Measurements from ENCODE around the gene ASB13.

ASB13 gene

DNA sequence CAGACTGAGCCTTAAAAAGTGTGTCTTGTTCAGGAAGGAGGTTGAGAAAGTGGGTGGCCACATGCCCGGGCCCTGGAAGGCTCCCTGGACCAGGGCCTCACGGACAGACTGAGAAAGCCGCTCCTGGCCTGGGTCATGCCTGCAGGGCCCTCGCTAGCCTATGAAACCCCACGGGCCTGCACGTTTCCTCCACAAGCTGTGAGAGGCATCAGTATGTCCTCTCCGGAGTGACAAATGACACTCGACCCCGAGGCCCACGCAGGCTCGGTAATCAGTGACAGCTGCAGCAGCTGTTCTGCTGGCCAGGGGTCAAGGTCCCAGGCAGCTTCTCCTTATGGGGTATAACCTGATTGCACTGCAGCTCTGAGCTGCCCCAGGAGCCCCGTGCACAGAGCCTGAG, 47.6 kb downstream of the ASB13 start:
- H3K36me3 Mint-ChIP-seq (ENCODE audit: low read depth): no peaks in the 10 kb centered on the region
- H3K4me1 Mint-ChIP-seq (ENCODE audit: low read depth): no peaks in the 10 kb centered on the region

DNA sequence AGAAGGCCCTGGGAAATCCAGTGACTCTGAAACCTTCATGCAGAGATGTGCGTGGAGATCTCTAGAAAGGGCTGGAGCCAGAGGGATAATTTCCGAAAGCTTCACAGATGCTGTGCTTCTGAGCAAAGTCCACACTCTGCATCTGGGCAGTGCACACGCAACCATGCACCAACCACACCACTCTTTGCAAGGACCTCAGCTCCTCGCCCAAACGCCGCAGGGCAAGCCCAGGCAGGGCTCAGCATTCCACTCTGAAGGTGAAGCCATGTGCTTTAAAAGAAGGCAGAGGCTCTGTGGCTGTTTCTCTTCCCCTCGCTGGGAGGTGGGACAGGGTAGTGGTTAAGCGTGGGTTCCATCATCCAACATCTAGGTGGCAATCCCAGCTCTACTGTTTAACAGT, 48.4 kb downstream of the ASB13 start:
- DNase-seq (ENCODE audit: low spot score): no peak
- Mint-ChIP-seq H3K4me3 (no peak overlapping the region), H3K27ac (no peak overlapping the region), H3K36me3 (ENCODE audit: low read depth) (no peaks in the 10 kb centered on the region), H3K27me3 (ENCODE audit: low read depth) (no peaks in the 10 kb centered on the region), H3K4me1 (ENCODE audit: low read depth) (no peaks in the 10 kb centered on the region), H3K9me3 (no peaks in the 10 kb centered on the region)

More for the DNA sequence above, 47.6 kb downstream of the ASB13 start:
- DNase-seq (ENCODE audit: low spot score): no peak
- Mint-ChIP-seq H3K27me3 (ENCODE audit: low read depth) (no peaks in the 10 kb centered on the region), H3K4me3 (no peak overlapping the region), H3K27ac (no peak overlapping the region), H3K9me3 (no peaks in the 10 kb centered on the region)

DNA sequence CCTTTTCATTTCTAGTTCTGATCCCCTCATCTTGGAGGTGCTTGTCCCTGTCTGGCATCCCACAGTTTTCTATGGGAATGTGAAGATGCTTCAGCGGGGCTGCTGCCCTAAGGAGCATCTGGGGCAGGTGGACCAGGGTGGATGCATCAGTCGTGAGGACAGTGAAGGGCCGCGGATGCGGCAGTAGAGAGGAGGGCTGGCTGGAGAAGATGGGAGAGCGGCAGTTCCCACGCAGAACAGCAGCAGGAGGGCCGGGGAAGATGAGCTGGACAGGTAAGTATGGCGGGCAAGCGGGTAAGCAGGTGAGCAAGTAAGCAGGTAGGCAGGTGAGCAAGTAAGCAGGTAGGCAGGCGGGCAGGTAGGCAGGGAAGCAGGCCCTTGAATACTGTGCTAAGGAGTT, 48.9 kb downstream of the ASB13 start:
- H3K27me3 Mint-ChIP-seq (ENCODE audit: low read depth): no peaks in the 10 kb centered on the region
- no peak overlapping the region for H3K27ac Mint-ChIP-seq
- no peaks in the 10 kb centered on the region for H3K36me3 Mint-ChIP-seq (ENCODE audit: low read depth)
- H3K4me1 Mint-ChIP-seq (ENCODE audit: low read depth): no peaks in the 10 kb centered on the region
- H3K9me3 Mint-ChIP-seq: no peaks in the 10 kb centered on the region
- no peak for DNase-seq (ENCODE audit: low spot score)
- no peak overlapping the region for H3K4me3 Mint-ChIP-seq

DNA sequence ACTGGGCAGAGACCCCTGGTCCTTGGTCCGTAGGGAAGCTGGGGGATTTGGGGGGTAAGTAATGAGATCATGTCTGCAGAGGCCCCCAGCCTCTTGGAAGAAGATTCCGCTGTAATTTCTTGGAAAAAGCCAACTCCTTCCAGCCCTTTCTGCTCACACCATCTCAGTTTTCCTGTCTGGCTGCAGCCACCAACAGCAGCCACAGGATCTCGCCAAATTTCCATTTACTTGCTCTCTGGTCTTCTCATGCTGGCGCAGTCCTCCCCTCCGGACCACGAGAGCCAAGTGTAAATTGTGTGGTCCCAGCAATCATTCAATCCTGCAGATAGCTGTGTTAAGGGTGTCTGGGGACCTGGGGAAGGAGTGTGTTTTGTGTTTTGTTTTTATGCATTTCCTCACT, 49.6 kb downstream of the ASB13 start:
- DNase-seq (ENCODE audit: low spot score): no peak
- Mint-ChIP-seq H3K9me3 (no peaks in the 10 kb centered on the region), H3K36me3 (ENCODE audit: low read depth) (no peaks in the 10 kb centered on the region), H3K4me1 (ENCODE audit: low read depth) (no peaks in the 10 kb centered on the region), H3K27me3 (ENCODE audit: low read depth) (no peaks in the 10 kb centered on the region), H3K4me3 (no peak overlapping the region), H3K27ac (no peak overlapping the region)

DNA sequence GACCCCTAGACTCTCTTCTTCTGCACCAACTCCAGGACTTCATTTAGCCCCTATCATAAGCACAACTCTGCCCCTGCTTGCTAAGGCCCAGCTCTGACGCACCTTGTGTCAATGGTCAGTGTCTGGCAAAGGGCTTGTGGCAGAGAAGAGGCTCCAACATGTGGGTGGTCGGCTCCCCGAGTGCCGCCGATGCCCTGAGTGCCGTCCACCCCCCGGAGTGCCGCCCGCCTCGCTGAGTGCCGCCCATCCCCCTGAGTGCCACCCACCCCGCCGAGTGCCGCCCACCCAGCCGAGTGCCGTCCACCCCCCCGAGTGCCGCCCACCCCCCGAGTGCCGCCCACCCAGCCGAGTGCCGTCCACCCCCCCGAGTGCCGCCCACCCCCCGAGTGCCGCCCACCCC, 50.3 kb downstream of the ASB13 start:
- H3K36me3 Mint-ChIP-seq (ENCODE audit: low read depth): no peaks in the 10 kb centered on the region
- DNase-seq (ENCODE audit: low spot score): no peak
- no peaks in the 10 kb centered on the region for H3K4me1 Mint-ChIP-seq (ENCODE audit: low read depth)
- H3K9me3 Mint-ChIP-seq: no peaks in the 10 kb centered on the region
- H3K27ac Mint-ChIP-seq: no peak overlapping the region
- no peaks in the 10 kb centered on the region for H3K27me3 Mint-ChIP-seq (ENCODE audit: low read depth)
- H3K4me3 Mint-ChIP-seq: no peak overlapping the region

DNA sequence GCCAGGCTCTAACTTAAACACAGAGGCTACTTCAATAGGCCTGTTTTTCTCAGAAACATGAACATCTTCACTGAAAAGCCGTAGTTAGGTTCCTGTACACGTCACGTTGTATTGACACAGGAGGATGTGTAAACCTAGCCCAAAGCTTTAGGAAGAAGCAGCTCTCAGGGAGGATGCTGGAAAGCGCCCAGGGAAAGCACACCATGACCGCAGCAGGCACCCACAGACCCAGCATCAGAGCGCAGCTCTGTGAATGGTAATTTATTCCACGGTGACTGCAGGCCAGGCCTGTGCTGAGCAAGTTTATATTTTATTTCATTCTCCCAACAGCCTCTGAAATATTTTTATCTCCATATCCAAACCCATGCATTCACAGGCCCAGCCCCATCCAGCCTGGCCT, 51.1 kb downstream of the ASB13 start:
- Mint-ChIP-seq H3K4me1 (ENCODE audit: low read depth) (no peaks in the 10 kb centered on the region), H3K27ac (no peak overlapping the region), H3K9me3 (no peaks in the 10 kb centered on the region), H3K27me3 (ENCODE audit: low read depth) (no peaks in the 10 kb centered on the region), H3K4me3 (no peak overlapping the region), H3K36me3 (ENCODE audit: low read depth) (no peaks in the 10 kb centered on the region)
- DNase-seq (ENCODE audit: low spot score): no peak

DNA sequence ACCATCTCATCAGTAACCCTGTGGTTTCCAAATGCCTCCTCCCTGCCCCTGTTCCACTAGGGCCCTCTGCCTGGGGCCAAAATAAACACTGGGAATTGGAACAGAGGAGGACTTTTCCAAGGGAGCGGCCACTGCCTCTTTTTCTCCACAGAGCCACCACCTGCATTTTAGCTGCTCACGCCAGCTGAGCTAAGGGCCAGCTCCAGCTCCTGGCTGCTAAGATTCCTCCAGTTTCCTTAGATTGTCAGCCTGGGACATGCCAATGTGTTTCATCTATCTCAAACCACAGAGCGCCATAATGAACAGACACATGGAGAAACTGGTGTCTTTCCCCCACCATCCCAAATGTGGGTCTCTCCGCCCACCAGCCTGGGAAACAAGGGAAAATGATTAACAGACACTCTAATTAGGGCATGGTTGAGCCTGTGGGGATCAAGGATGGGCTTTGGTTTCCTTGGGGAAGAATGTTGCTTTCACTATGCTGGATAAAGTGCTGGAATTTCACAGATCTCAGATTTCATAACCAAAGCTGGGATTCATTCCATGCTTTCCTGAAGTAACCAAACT, 52.2 kb downstream of the ASB13 start:
- Mint-ChIP-seq H3K4me3 (no peak overlapping the region), H3K36me3 (ENCODE audit: low read depth) (no peaks in the 10 kb centered on the region), H3K27ac (no peak overlapping the region), H3K9me3 (no peaks in the 10 kb centered on the region), H3K4me1 (ENCODE audit: low read depth) (no peaks in the 10 kb centered on the region), H3K27me3 (ENCODE audit: low read depth) (no peaks in the 10 kb centered on the region)
- no peak for DNase-seq (ENCODE audit: low spot score)

DNA sequence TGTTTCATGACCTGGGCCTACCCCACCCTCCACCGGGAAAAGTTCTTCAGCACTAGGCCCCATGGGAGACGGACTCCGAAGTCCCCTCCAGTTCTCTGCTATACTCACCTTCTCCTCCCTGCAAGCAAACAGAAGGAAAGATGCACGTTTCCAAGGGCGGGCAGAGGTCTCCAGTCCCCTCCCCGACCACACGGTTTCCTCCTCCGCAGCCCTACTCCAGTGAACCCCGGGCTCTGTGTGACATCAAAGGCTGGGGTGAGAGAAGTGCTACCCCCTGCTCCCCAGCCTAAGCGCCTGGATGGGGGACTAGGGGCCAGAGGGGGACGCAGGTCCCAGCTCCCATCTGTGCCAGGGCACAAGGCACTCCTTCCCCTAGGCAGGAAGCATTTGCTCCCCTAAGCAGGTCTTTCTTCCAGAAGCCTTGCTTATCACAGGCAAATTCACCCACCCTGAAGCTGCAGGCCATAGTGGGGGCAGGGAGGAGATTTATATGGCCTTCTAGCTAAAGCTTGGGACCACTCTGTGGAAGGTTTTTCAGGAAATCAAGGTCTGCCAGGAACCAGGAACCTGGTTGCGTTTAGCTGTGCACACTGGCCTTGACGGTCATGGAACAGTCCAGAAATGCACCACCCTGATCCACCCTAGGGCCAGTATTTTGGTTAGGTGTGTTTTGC, 52.8 kb downstream of the ASB13 start:
- Mint-ChIP-seq H3K27ac (no peak overlapping the region), H3K36me3 (ENCODE audit: low read depth) (no peaks in the 10 kb centered on the region), H3K4me1 (ENCODE audit: low read depth) (no peaks in the 10 kb centered on the region), H3K27me3 (ENCODE audit: low read depth) (peaks cover under 1% of the 10 kb centered on the region), H3K4me3 (no peak overlapping the region), H3K9me3 (no peaks in the 10 kb centered on the region)
- DNase-seq (ENCODE audit: low spot score): no peak

DNA sequence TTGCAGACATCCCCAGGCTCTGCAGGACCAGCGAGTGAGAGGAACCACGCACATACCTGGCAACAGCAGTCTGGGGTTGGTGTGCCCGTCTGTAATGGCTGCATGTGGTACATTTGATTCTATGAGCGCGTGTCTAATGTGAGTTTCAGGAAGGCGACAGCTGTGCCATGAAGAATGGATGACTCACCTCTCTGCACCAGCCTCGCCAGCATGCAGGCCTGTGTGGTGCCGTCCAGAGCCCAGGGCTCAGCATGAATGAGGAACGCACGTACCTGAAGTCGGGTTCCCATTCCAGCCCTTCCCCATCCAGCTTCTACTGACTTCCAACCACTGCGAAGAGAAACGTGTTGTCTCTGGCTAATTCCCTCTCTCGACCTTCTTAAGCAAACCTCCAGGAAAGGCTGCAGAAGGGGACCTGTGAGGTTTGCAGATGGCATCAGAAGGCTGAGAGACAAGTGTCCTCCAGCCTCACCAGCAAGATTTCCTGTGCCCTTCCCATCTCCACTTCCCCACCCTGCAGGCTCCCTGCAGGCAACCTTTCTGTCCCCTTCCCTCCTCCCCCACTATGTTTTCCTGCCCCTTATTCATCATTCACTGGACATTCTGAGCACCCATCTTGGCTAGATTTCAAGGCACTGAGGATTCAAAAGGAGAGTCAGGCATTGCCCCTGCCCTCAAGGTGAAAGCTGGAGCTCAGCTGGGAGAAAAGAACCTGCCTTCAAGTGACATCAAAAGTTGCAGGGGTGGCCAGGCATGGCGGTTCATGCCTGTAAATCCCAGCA, 54.3 kb downstream of the ASB13 start:
- H3K27ac Mint-ChIP-seq: no peak overlapping the region
- H3K4me3 Mint-ChIP-seq: no peak overlapping the region
- peaks cover 4% of the 10 kb centered on the region for H3K27me3 Mint-ChIP-seq (ENCODE audit: low read depth)
- no peaks in the 10 kb centered on the region for H3K36me3 Mint-ChIP-seq (ENCODE audit: low read depth)
- H3K9me3 Mint-ChIP-seq: no peaks in the 10 kb centered on the region
- no peaks in the 10 kb centered on the region for H3K4me1 Mint-ChIP-seq (ENCODE audit: low read depth)
- no peak for DNase-seq (ENCODE audit: low spot score)

DNA sequence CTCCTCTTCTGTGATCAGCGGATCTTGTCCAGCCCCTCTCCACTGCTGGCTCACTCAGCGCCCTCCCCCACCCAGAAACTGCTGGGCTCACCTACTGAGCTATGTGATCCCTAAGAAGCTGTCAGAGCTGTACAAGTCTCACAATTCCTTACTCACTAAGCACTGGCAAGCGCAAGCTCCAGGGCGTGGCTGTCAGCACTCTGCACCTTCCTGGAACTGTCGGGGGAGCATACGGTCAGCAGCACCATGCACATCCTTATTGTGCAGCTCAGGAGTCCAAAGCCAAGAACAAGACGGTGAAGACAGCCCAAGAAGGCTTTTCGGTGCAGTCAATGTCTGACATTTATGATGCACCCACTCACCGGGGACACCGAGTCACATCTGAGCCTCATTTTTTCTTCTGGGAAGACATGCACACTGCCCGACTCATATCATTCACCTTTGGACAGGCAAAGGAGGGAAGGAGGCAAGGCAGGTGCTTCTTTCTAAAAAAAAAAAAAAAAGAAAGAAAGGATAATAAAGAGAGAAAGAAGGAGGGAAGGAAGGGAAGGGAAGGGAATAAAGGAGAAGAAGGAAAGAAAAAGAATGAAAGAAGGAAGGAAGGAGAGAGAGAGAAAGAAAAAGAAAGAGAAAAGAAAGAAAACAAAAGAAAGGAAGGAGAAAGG, 56.3 kb downstream of the ASB13 start:
- Mint-ChIP-seq H3K9me3 (no peaks in the 10 kb centered on the region), H3K27ac (no peak overlapping the region), H3K4me1 (ENCODE audit: low read depth) (no peaks in the 10 kb centered on the region), H3K4me3 (no peak overlapping the region), H3K27me3 (ENCODE audit: low read depth) (peaks cover 6% of the 10 kb centered on the region), H3K36me3 (ENCODE audit: low read depth) (no peaks in the 10 kb centered on the region)
- no peak for DNase-seq (ENCODE audit: low spot score)

DNA sequence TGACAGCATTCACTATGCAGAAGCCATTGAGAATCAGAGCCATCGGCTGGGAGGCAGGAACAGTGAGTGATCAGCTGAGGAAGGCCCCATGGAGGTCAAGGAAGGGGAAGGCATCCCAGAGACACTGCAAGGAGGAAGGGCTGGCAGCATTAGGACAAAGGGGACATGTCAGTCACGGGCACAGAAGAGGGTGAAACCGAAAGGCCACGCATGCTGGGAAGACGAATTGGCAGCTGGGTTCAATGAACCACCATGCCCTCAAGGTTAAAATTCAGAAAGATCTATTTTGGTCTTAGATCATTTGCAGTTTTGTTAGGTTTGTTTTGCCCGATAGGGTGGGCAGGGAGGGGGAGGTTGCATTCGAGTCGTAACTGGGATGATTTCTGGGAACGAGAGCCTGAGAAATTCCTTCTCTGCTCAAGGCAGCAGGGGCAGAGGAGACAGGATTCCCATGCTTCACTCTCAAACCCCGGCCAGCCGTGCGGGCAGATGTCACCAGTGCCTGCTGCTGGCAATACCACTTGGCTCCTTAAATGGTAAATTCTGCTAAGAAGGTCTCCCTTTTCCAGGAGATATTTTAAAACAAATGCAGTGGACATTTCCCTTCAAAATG, 57.7 kb downstream of the ASB13 start:
- H3K9me3 Mint-ChIP-seq: no peaks in the 10 kb centered on the region
- H3K27ac Mint-ChIP-seq: no peak overlapping the region
- H3K4me3 Mint-ChIP-seq: no peak overlapping the region
- peaks cover 6% of the 10 kb centered on the region for H3K27me3 Mint-ChIP-seq (ENCODE audit: low read depth)
- no peak for DNase-seq (ENCODE audit: low spot score)
- no peaks in the 10 kb centered on the region for H3K4me1 Mint-ChIP-seq (ENCODE audit: low read depth)
- H3K36me3 Mint-ChIP-seq (ENCODE audit: low read depth): no peaks in the 10 kb centered on the region

DNA sequence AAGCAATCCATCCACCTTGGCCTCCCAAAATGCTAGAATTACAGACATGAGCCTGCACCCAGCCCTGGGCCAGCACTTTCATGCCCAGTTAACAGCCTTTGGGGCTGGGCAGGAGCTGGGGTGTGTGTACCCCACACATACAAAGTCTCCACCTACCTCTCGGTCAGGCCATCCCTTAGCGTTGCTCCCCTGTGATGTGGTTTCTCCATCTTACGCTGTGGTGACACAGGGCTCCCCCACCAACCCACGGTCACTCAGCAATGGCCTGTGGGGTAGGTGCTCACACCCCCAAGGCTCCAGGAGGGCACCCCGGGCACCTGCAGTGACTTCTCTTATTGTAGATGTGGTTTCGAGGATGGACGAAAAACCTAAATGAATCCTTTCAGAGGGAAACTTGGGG, 58.8 kb downstream of the ASB13 start:
- no peak overlapping the region for H3K27ac Mint-ChIP-seq
- no peak for DNase-seq (ENCODE audit: low spot score)
- H3K9me3 Mint-ChIP-seq: no peaks in the 10 kb centered on the region
- H3K4me1 Mint-ChIP-seq (ENCODE audit: low read depth): no peaks in the 10 kb centered on the region
- peaks cover 6% of the 10 kb centered on the region for H3K27me3 Mint-ChIP-seq (ENCODE audit: low read depth)
- H3K36me3 Mint-ChIP-seq (ENCODE audit: low read depth): no peaks in the 10 kb centered on the region
- no peak overlapping the region for H3K4me3 Mint-ChIP-seq

DNA sequence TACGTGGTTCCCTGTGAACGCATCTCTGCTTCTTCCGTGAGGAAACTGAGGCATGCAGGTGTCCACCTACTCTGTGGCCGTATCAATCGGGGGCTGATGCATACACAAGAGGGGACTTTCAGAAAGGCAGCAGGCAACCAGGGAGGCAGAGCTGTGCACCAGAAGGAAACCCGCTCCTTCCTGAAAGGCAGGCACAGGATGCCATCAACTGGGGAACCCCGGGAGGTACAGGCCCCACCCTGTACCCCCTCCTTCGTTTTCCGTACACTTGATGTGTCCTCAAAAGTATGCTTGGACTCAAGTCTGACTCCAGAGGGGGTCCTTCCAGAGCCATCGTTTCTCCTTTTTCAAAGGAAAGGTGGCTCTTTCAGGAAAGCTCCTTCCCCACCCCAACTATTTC, 59.5 kb downstream of the ASB13 start:
- no peak overlapping the region for H3K4me3 Mint-ChIP-seq
- no peak for DNase-seq (ENCODE audit: low spot score)
- H3K9me3 Mint-ChIP-seq: no peaks in the 10 kb centered on the region
- no peak overlapping the region for H3K27ac Mint-ChIP-seq
- H3K27me3 Mint-ChIP-seq (ENCODE audit: low read depth): peaks cover 6% of the 10 kb centered on the region
- H3K36me3 Mint-ChIP-seq (ENCODE audit: low read depth): no peaks in the 10 kb centered on the region
- H3K4me1 Mint-ChIP-seq (ENCODE audit: low read depth): no peaks in the 10 kb centered on the region

DNA sequence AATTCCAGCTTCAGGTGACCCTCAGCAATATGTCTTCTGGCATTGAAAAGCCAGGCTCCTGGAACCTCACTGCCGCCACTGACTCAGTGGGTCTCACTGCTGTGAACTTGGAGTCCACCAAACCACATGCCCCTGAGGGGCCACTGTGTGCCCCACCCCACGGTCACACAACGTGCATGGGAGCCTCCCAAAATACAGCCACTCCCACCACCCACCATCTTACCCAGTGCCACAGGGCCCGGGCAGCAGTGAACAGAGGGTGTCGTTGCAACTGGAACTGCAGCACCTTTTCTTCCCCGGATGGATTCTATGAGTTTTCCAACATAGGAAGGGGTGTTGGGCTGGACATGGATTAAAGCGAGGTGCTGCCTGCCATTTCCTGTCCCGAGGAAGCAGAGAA, 60.1 kb downstream of the ASB13 start:
- Mint-ChIP-seq H3K4me1 (ENCODE audit: low read depth) (no peaks in the 10 kb centered on the region), H3K27me3 (ENCODE audit: low read depth) (peaks cover 6% of the 10 kb centered on the region), H3K27ac (no peak overlapping the region), H3K36me3 (ENCODE audit: low read depth) (no peaks in the 10 kb centered on the region), H3K4me3 (no peak overlapping the region), H3K9me3 (no peaks in the 10 kb centered on the region)
- DNase-seq (ENCODE audit: low spot score): no peak

Data from T-helper 2 cell treated with Interferon-gamma antibody and Interleukin-4, amounts not matched to agents 5 μg/mL and 100 μg/mL, for 36 hours (primary cell).